Activated naive CD8-positive, alpha-beta T cell treated with anti-CD3 and anti-CD28 coated beads, Interleukin-2, amount 10 ng/mL, durations not matched to agents 7 days and 5 days (primary cell): Measurements from ENCODE around the gene RBM10. TPM values are rescaled to one million over a fixed set of nuclear protein-coding genes. Genes with fewer than 3 reads are reported as not detected.

Experiments
- ATAC-seq: fragments of 150-1000 bp; cut with Tn5 transposase; one replicate; pipeline ENCODE4 v1.10.0; 2021; ENCODE audit warnings: low read depth, moderate library complexity
- POLR2A ChIA-PET: fragments of 350-600 bp; sonication (Branson Sonifier 250); formaldehyde crosslinking; loops from one replicate; lab custom pipeline; 2021; ENCODE audit warnings: antibody characterized with exemption; lab: Charles Lee
- DNase-seq: peaks from one replicate; pipeline ENCODE4 v3.0.0; 2021
- H3K27ac Mint-ChIP-seq: one replicate; pipeline ENCODE4 v1.8.0; 2022; ENCODE audit warnings: mild to moderate bottlenecking, mixed read lengths
- H3K27me3 Mint-ChIP-seq: one replicate; pipeline ENCODE4 v1.8.0; 2022; ENCODE audit warnings: mild to moderate bottlenecking, moderate library complexity, mixed read lengths
- H3K36me3 Mint-ChIP-seq: one replicate; pipeline ENCODE4 v1.8.0; 2021; ENCODE audit warnings: mild to moderate bottlenecking, mixed read lengths
- H3K4me1 Mint-ChIP-seq: one replicate; pipeline ENCODE4 v1.8.0; 2021; ENCODE audit warnings: mixed read lengths
- H3K4me3 Mint-ChIP-seq: one replicate; pipeline ENCODE4 v1.8.0; 2022; ENCODE audit warnings: mild to moderate bottlenecking, moderate library complexity, mixed read lengths
- H3K9me3 Mint-ChIP-seq: one replicate; pipeline ENCODE4 v1.8.0; 2021; ENCODE audit warnings: mixed read lengths
- total RNA-seq, 2 experiments: library from RNA; stranded (reverse); gene quantifications; one replicate each; pipeline ENCODE4 v1.2.3, GENCODE V29; 2021

RBM10 gene
- total RNA-seq, 2 experiments from 2014 or later, result 59.9 to 61.2 TPM

DNA sequence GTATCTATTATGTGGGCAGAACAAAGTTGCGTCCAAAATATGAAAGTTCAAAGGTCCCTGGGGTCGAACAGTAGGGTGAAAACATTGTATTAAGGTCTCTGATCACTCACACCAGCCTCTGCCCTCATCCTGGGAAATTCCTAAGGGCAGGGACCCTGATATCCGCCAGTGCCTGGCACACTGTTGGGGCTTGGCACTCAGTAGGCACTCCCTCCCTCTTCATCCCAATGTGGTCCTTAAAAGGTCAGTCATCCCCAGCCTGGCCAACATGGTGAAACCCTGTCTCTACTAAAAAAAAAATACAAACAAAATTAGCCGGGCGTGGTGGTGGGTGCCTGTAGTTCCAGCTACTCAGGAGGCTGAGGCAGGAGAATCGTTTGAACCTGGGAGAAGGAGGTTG is 6.8 kb upstream of the RBM10 start:
- Mint-ChIP-seq H3K27ac (no peak overlapping the region), H3K27me3 (no peaks in the 10 kb centered on the region), H3K4me3 (no peak overlapping the region), H3K36me3 (peaks cover 12% of the 10 kb centered on the region), H3K4me1 (peaks cover 6% of the 10 kb centered on the region), H3K9me3 (no peaks in the 10 kb centered on the region)
- DNase-seq, result no peak
- ATAC-seq, result no peak
- POLR2A ChIA-PET, result no interaction called here

DNA sequence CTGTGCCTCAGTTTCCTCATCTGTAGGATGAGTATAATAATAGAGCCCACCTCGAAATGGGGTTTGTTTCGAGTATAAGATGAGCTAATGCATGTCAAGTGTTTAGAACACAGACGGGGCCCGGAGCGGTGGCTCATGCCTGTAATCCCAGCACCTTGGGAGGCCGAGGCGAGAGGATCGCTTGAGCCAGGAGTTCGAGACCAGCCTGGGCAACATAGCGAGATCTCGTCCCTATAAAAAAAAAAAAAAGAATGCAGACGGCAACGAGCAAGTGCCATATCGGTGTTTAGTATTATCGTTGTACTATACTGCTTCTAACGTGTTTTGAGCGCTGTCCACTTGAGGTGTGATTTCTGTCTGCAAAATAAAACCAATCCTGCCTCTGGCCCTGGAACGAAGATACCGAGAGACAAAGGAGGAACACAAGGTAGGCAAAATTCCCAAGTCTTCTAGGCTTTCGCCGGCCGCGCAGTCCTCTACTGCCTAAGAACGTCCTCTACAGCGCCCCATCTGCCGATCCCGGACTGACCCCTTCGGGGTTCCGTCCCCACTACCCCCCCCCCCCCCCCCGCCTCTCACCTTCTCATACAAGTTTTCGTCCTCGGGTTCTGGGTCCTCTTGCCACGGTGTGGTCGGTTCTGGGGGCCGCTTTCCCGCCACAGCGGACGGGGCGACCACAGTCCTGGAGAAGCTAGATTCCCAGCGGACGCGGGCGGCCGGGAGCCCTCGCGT is 961 bp upstream of the RBM10 start:
- no peaks in the 10 kb centered on the region for H3K27me3 Mint-ChIP-seq
- DNase-seq, result no peak
- peaks cover 16% of the 10 kb centered on the region for H3K4me1 Mint-ChIP-seq
- ATAC-seq, result no peak
- peak overlapping the region; percentile 99 for H3K27ac Mint-ChIP-seq
- peak overlapping the region; percentile 95 for H3K4me3 Mint-ChIP-seq
- peaks cover 23% of the 10 kb centered on the region for H3K36me3 Mint-ChIP-seq
- H3K9me3 Mint-ChIP-seq, result no peaks in the 10 kb centered on the region
- POLR2A ChIA-PET, result interaction anchor here (0.6 to 2.8 kb wide), 8 partner anchors 9 to 485 kb away, joined by 3 to 31 read pairs (median 4); partner anchors contain the start of genes CFP and USP11

GRCh38 chrX:47145395-47146120 is 537 bp downstream of the RBM10 start:
- Mint-ChIP-seq H3K27me3 (no peaks in the 10 kb centered on the region), H3K27ac (peak overlapping the region; percentile 99), H3K4me3 (peak overlapping the region; percentile 95), H3K9me3 (no peaks in the 10 kb centered on the region), H3K4me1 (peaks cover 16% of the 10 kb centered on the region), H3K36me3 (peaks cover 24% of the 10 kb centered on the region)
- POLR2A ChIA-PET, result interaction anchor here (0.7 to 2.8 kb wide), 8 partner anchors 8 to 484 kb away, joined by 3 to 31 read pairs (median 6); partner anchors contain the start of genes CFP and USP11
- no peak for DNase-seq
- peak; percentile 30 for ATAC-seq

DNA sequence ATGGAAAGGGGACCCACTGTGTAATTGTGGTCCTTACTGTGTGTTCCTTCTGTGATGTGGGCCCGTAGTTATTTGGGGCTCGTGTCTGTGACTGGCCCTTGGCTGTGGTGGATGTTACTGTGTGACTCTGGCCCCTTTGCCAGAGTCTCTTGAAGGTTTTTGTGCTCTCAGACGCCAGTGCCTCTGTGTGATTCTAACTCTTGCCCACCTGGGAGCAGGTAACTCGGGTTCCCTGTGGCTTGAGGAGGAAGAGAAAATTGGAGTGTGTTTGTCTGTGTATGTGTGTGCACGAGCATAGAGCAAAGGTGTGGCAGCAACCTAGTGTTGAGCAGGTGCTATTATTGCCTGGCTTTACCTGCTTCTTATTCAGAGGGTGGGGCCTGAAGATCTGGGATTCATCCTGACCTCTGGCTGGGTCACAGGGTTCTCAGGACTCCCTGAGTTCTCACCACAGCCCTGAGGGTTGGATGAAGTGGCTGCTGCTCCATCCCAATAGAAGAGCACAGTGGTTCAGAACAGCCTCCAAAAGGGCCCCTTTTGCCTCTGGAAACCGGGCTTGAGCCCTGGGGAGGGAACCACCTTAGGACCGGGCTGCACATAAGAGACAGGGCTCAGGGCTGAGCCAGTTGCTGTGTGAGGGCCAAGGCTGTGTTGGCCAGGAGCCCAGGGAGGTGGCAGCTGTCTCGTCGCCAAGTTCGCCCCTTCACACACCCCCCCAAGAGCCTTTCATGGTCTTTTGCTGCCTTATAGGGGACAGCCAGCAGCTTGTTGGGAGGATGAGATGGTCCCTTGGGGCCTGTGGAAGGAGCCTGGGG is 1.3 kb downstream of the RBM10 start:
- ATAC-seq (no peak), DNase-seq (no peak)
- Mint-ChIP-seq H3K9me3 (no peaks in the 10 kb centered on the region), H3K27ac (peak overlapping the region; percentile 99), H3K4me3 (peak overlapping the region; percentile 95), H3K27me3 (no peaks in the 10 kb centered on the region), H3K36me3 (peaks cover 26% of the 10 kb centered on the region), H3K4me1 (peaks cover 16% of the 10 kb centered on the region)
- POLR2A ChIA-PET, result no interaction called here

GRCh38 chrX:47146936-47147859 is 2.2 kb downstream of the RBM10 start:
- peak overlapping the region; percentile 20 for H3K4me3 Mint-ChIP-seq
- peaks cover 27% of the 10 kb centered on the region for H3K36me3 Mint-ChIP-seq
- peak overlapping the region; percentile 25 for H3K27ac Mint-ChIP-seq
- H3K4me1 Mint-ChIP-seq, result peaks cover 15% of the 10 kb centered on the region
- ATAC-seq (no peak), DNase-seq (no peak)
- no peaks in the 10 kb centered on the region for H3K27me3 Mint-ChIP-seq
- POLR2A ChIA-PET, result no interaction called here
- no peaks in the 10 kb centered on the region for H3K9me3 Mint-ChIP-seq

DNA sequence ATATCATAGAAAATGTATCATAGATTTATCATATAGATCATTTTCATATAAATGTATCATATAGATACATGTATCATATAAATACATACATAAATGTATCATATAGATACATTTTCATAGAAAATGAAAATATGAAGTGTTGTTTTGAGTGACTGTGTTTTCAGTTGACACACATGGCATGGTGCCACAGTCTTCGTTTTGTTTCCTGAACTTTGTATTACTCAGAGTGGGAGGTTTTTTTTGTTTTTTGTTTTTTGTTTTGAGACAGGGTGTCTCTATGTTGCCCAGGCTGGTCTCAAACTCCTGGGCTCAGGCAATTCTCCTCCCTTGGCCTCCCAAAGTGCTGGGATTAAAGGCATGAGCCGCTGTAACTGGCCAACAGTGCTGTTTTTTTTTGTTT is 3.9 kb downstream of the RBM10 start:
- H3K4me3 Mint-ChIP-seq, result no peak overlapping the region
- no peaks in the 10 kb centered on the region for H3K27me3 Mint-ChIP-seq
- no peak for ATAC-seq
- peaks cover 9% of the 10 kb centered on the region for H3K4me1 Mint-ChIP-seq
- no peak overlapping the region for H3K27ac Mint-ChIP-seq
- DNase-seq, result no peak
- no peaks in the 10 kb centered on the region for H3K9me3 Mint-ChIP-seq
- H3K36me3 Mint-ChIP-seq, result peaks cover 21% of the 10 kb centered on the region
- POLR2A ChIA-PET, result no interaction called here

DNA sequence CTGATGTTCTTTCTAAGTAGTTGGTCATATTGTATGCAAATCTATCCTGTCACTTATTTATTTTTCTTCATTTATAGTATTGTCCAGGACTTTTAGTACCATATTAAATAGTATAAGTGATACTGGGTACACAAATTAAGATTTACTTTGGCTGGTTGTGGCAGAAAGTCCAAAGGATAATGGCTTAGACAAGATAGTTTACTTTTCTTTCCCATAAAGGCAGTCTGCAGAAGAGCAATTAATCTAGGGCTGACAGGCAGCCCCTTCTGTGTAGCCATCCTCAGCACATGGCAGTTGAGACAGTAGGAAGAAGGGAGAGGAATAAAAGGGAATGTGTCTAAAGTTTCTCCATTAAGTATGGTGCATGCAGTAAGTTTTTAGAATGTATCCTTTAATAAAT is 6.4 kb downstream of the RBM10 start:
- DNase-seq, result no peak
- POLR2A ChIA-PET, result interaction anchor here (0.7 kb wide), 1 partner anchor 353 kb away, joined by 3 read pairs; no protein-coding TSS in a partner anchor
- Mint-ChIP-seq H3K9me3 (no peaks in the 10 kb centered on the region), H3K4me1 (peaks cover 9% of the 10 kb centered on the region), H3K27ac (no peak overlapping the region), H3K36me3 (peaks cover 21% of the 10 kb centered on the region), H3K27me3 (no peaks in the 10 kb centered on the region), H3K4me3 (no peak overlapping the region)
- ATAC-seq, result no peak

DNA sequence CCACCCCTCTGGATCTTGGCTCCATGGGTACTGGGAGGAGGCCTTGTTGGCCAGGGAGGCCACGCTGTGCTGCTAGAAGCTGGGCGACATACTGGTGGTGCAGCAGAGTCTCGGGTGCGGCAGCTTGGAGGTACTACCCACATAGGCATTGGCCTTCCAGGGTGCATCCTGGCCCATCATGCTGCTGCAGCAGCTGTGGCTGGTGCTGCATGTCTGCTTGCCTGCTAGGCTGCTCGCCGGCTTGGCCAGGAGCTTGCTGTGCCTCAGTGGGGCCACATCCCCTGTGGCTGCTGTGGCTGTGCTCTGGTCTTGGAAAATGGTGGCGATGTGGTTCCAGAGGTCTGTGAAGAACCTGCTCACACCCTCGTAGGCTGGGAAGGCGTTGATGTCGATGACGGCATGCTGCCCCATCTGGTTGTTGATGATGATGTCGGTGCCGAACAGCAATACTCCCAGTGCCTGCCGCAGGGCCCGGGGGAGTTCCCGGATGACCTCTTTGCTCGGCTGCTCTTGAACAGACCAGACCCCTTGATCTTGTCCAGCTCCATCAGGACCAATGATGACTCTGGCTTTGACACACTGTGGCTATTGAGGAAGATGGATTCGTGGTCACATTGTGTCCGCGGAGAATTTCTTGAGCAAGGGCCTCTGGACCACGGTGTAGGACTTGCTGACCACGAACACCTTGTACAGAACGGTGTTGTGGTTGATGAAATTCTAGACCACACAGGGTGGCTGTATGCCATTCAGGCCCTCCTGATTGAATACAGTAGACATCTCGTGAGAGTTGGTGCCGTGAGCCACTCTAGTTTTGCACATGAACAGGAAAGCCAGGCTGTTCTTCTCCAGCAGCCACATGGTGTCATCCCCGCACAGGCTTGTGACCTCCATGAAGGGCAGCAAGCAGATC is 11.8 kb downstream of the RBM10 start:
- POLR2A ChIA-PET, result interaction anchor here (0.6 kb wide), 1 partner anchor 302 kb away, joined by 7 read pairs; no protein-coding TSS in a partner anchor
- no peak for ATAC-seq
- Mint-ChIP-seq H3K9me3 (no peaks in the 10 kb centered on the region), H3K27me3 (no peaks in the 10 kb centered on the region), H3K36me3 (peaks cover 11% of the 10 kb centered on the region), H3K27ac (no peak overlapping the region), H3K4me1 (peaks cover 1% of the 10 kb centered on the region), H3K4me3 (no peak overlapping the region)
- no peak for DNase-seq

GRCh38 chrX:47158131-47158530 is 13.1 kb downstream of the RBM10 start:
- H3K36me3 Mint-ChIP-seq, result peaks cover 14% of the 10 kb centered on the region
- POLR2A ChIA-PET, result no interaction called here
- DNase-seq, result no peak
- no peak for ATAC-seq
- no peaks in the 10 kb centered on the region for H3K9me3 Mint-ChIP-seq
- no peak overlapping the region for H3K27ac Mint-ChIP-seq
- peaks cover 2% of the 10 kb centered on the region for H3K4me1 Mint-ChIP-seq
- no peaks in the 10 kb centered on the region for H3K27me3 Mint-ChIP-seq
- H3K4me3 Mint-ChIP-seq, result no peak overlapping the region

GRCh38 chrX:47158781-47159180 is 13.8 kb downstream of the RBM10 start:
- peaks cover 2% of the 10 kb centered on the region for H3K4me1 Mint-ChIP-seq
- H3K27ac Mint-ChIP-seq, result no peak overlapping the region
- DNase-seq (no peak), ATAC-seq (no peak)
- no peaks in the 10 kb centered on the region for H3K9me3 Mint-ChIP-seq
- H3K4me3 Mint-ChIP-seq, result no peak overlapping the region
- POLR2A ChIA-PET, result no interaction called here
- H3K36me3 Mint-ChIP-seq, result peaks cover 12% of the 10 kb centered on the region
- H3K27me3 Mint-ChIP-seq, result no peaks in the 10 kb centered on the region

GRCh38 chrX:47160781-47161180 is 15.8 kb downstream of the RBM10 start:
- POLR2A ChIA-PET, result interaction anchor here (0.6 kb wide), 1 partner anchor 391 kb away, joined by 8 read pairs; no protein-coding TSS in a partner anchor
- no peak overlapping the region for H3K27ac Mint-ChIP-seq
- H3K4me3 Mint-ChIP-seq, result no peak overlapping the region
- peaks cover 2% of the 10 kb centered on the region for H3K4me1 Mint-ChIP-seq
- H3K9me3 Mint-ChIP-seq, result peaks cover 1% of the 10 kb centered on the region
- ATAC-seq (no peak), DNase-seq (no peak)
- H3K36me3 Mint-ChIP-seq, result peaks cover 15% of the 10 kb centered on the region
- no peaks in the 10 kb centered on the region for H3K27me3 Mint-ChIP-seq
